Small intestine (tissue), 7 donors: Measurements from ENCODE around the gene CELF1. TPM values are rescaled to one million over a fixed set of nuclear protein-coding genes. Genes with fewer than 3 reads are reported as not detected.

ENCODE experiments used
- DNase-seq, 2 donors: peaks; one replicate each; pipeline versions ENCODE4 v3.0.0 to v3.0.0-alpha.2; 2013
- FAIRE-seq: peaks from 2 replicates; lab custom pipeline; 2012; peaks lifted over from hg19 to GRCh38; lab: Jason Lieb, UNC
- H3K27ac ChIP-seq, 3 donors: one replicate each; pipeline ENCODE4 v1.5.1; 2013; ENCODE audit warnings: low read length in 2 of 3, mild to moderate bottlenecking in 2 of 3, control low read depth in 1 of 3, inconsistent platforms in 1 of 3, low read depth in 1 of 3, moderate library complexity in 1 of 3
- H3K27me3 ChIP-seq, 3 donors: one replicate each; pipeline ENCODE4 v1.6.1; 2013; ENCODE audit warnings: low read length in 3 of 3, inconsistent platforms in 1 of 3; ENCODE audit not compliant: control insufficient read depth in 3 of 3, insufficient read depth in 3 of 3
- H3K36me3 ChIP-seq, 3 donors: one replicate each; pipeline ENCODE4 v1.6.1; 2013; ENCODE audit warnings: low read length in 3 of 3, inconsistent platforms in 1 of 3, low read depth in 1 of 3, mild to moderate bottlenecking in 1 of 3, moderate library complexity in 1 of 3; ENCODE audit not compliant: control insufficient read depth in 3 of 3, insufficient read depth in 2 of 3
- H3K4me1 ChIP-seq, 3 donors: one replicate each; pipeline ENCODE4 v1.6.1; 2013; ENCODE audit warnings: low read length in 2 of 3, inconsistent platforms in 1 of 3, low read depth in 1 of 3, mild to moderate bottlenecking in 1 of 3, moderate library complexity in 1 of 3; ENCODE audit not compliant: control insufficient read depth in 3 of 3, insufficient read depth in 2 of 3
- H3K4me3 ChIP-seq, 3 donors: one replicate each; pipeline ENCODE4 v1.5.1; 2013; ENCODE audit warnings: low read length in 3 of 3, control low read depth in 1 of 3, inconsistent platforms in 1 of 3, low read depth in 1 of 3, mild to moderate bottlenecking in 1 of 3, moderate library complexity in 1 of 3
- H3K9me3 ChIP-seq, 2 donors: one replicate each; pipeline ENCODE4 v1.6.1; 2013; ENCODE audit warnings: low read depth in 1 of 2, low read length in 1 of 2; ENCODE audit not compliant: control insufficient read depth in 2 of 2, insufficient read depth in 1 of 2
- WGBS, 3 donors: extraction: QIAGEN DNeasy Blood & Tissue Kit; methylation state at CpG; one replicate each; pipeline ENCODE4 v1.1.7; 2013; 5-methylcytosine and 5-hydroxymethylcytosine counted together
- polyA plus RNA-seq, 4 donors: library from polyadenylated mRNA; stranded (reverse) in 3 of 4; unstranded in 1 of 4; fragments of 200-250 nt in 3 of 4; fragments of 120-200 nt in 1 of 4; gene quantifications; one replicate each; pipeline versions ENCODE4 v1.2.1 to v1.2.3, GENCODE V29; 2013
- donor health status: healthy with polysubstance abuse.
- donor health status: control.
- donor health status: control.
- donor health status: Bipolar disorder and iron deficiency.
- donor health status: healthy.

Gene CELF1
- polyA plus RNA-seq, 4 donors: 16.5 to 69.5 (median 27.0) TPM

DNA sequence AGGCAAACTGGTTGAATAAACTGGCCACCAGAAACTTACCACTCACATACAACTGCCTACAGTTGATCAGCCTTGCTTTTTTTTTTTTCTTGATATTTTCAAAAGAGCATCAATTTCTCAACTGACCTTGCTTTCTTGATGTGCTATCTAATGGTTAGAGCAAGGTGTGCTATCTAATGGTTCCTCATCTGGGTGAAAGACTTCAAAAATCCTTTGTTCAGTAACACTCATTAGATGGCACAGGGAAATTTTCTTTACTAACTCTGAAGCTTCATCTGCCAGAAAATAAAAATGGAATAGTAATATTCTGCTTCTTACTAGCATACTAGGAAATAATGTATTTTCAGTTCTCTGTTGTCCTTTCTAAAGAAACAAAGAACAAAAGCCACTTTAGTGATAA lies 52.8 kb downstream of the CELF1 start:
- FAIRE-seq: no peak
- Histone ChIP-seq H3K27ac (no peak overlapping the region), H3K36me3 (peaks cover 0 to 8% (median 7%) of the 10 kb centered on the region in 3 donors), H3K9me3 (no peaks in the 10 kb centered on the region), H3K4me3 (no peak overlapping the region), H3K4me1 (peaks cover 0 to 10% (median 4%) of the 10 kb centered on the region in 3 donors), H3K27me3 (no peaks in the 10 kb centered on the region)
- DNase-seq: no peak

DNA sequence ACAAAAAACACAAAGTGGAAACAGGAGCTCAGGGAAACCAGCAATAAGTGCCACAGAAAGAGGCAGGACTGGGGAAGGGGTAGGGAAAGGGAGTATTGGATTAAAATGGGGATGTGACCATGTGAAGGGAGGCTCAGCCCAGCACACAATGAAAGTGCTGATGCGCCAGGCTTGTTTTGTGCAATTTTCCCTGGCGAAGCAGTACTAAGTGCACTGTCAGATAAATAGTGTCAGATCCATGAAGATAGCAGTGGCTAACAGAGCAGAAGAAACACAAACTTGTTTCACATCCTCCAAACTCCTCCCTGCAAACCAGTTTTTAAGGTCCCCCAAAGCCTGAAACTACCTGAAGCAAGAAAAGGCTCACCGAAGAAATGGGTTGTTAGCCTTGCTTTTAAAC lies 53.3 kb downstream of the CELF1 start:
- H3K27me3 ChIP-seq: no peaks in the 10 kb centered on the region
- WGBS, 3 donors: 87 to 98% (median 88%) methylated on average over 3 of the region's 3 CpGs
- no peak for FAIRE-seq
- no peak overlapping the region for H3K4me3 ChIP-seq
- no peaks in the 10 kb centered on the region for H3K9me3 ChIP-seq
- peaks cover 0 to 10% (median 4%) of the 10 kb centered on the region in 3 donors for H3K4me1 ChIP-seq
- peaks cover 0 to 11% (median 8%) of the 10 kb centered on the region in 3 donors for H3K36me3 ChIP-seq
- no peak overlapping the region for H3K27ac ChIP-seq
- no peak for DNase-seq

DNA sequence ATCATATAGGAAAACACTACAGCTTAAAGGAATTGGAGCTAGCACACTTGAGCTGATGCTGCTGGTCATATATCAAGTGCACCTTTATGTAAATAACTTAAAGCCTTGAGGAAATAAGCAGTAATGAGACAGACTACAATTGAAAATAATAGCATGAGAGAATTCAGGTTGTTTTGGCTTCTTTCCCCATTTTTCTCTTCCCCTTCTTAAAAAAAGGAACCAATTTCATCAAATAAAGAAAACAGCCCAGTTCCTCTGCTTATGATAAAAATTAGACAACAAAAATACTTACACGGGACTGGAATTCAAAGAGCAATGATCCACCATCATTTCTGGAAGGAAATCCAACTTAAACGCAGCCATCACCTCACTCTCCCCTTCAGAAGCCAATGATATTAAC lies 53.8 kb downstream of the CELF1 start:
- Histone ChIP-seq H3K36me3 (peaks cover 0 to 10% (median 8%) of the 10 kb centered on the region in 3 donors), H3K4me1 (peaks cover 0 to 10% (median 4%) of the 10 kb centered on the region in 3 donors), H3K9me3 (no peaks in the 10 kb centered on the region), H3K27me3 (no peaks in the 10 kb centered on the region), H3K27ac (no peak overlapping the region), H3K4me3 (no peak overlapping the region)
- WGBS, 3 donors: 57 to 75% (median 73%) methylated on average over 2 of the region's 2 CpGs
- DNase-seq (no peak), FAIRE-seq (no peak)

DNA sequence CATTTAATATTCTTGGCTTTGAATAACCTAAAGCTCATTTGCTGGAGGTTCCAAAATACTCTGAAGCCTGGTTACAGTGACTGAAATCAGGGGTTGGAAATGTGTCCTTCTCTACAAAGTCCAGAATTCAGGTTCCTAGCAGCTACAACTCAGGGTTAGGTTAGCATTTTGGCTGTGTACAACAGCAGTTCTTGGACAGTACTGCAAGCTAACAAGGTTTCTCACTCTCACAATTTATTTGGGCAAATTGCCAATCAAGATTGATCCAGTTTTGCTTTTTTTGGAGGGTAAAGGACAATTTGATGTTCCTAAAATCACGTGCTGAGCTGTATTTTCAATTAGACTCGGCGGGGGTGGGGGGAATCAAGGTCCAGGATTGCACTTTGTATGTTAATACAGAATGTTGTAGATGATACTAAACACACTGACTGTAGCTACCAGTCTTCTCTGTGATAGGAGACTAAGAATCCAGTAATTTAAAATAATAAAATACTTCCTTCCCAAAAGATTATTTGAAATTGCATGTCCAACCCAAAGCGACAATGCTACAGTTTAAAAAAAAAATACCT lies 54.3 kb downstream of the CELF1 start:
- Histone ChIP-seq H3K4me3 (no peak overlapping the region), H3K27ac (no peak overlapping the region)

DNA sequence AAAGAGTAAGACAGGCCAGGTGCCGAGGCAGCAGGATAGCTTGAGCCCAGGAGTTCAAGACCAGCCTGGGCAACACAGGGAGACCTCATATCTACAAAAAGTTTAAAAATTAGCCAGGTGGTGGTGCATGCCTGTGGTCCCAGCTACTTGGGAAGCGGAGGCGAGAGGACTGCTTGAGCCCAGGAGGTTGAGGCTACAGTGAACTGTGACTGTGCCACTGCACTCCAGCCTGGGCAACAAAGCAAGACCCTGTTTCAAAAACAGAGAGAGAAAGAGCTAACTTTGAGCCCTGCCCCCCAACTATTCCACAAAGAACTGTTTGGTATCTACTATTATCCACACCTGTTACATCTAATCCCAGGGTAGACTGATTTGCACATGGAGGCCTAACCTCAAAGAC lies 54.8 kb downstream of the CELF1 start:
- H3K4me1 ChIP-seq: peaks cover 0 to 10% (median 1%) of the 10 kb centered on the region in 3 donors

More for the DNA sequence above, 54.3 kb downstream of the CELF1 start:
- Histone ChIP-seq H3K9me3 (no peaks in the 10 kb centered on the region), H3K27me3 (no peaks in the 10 kb centered on the region), H3K36me3 (peaks cover 0 to 9% (median 8%) of the 10 kb centered on the region in 3 donors), H3K4me1 (peaks cover 0 to 10% (median 1%) of the 10 kb centered on the region in 3 donors)
- no peak for FAIRE-seq
- 36 to 71% (median 57%) methylated on average over 4 of the region's 4 CpGs for WGBS, 3 donors
- DNase-seq: no peak

GRCh38 chr11:47496808-47497207 lies 56.1 kb downstream of the CELF1 start:
- H3K4me3 ChIP-seq: no peak overlapping the region
- peaks cover 0 to 10% (median 1%) of the 10 kb centered on the region in 3 donors for H3K4me1 ChIP-seq
- no peak overlapping the region for H3K27ac ChIP-seq
- no peak for DNase-seq
- H3K36me3 ChIP-seq: peaks cover 2 to 16% (median 10%) of the 10 kb centered on the region in 3 donors
- H3K27me3 ChIP-seq: no peaks in the 10 kb centered on the region
- FAIRE-seq: no peak
- H3K9me3 ChIP-seq: no peaks in the 10 kb centered on the region

More for the DNA sequence above, 54.8 kb downstream of the CELF1 start:
- Histone ChIP-seq H3K36me3 (peaks cover 0 to 9% (median 8%) of the 10 kb centered on the region in 3 donors), H3K4me3 (no peak overlapping the region), H3K27me3 (no peaks in the 10 kb centered on the region), H3K9me3 (no peaks in the 10 kb centered on the region), H3K27ac (no peak overlapping the region)
- 95 to 96% (median 96%) methylated on average over 3 of the region's 3 CpGs for WGBS, 3 donors
- no peak for DNase-seq
- no peak for FAIRE-seq

GRCh38 chr11:47495856-47496217 lies 57.1 kb downstream of the CELF1 start:
- no peak for FAIRE-seq
- peaks cover 0 to 9% (median 1%) of the 10 kb centered on the region in 3 donors for H3K4me1 ChIP-seq
- no peaks in the 10 kb centered on the region for H3K9me3 ChIP-seq
- no peak overlapping the region for H3K4me3 ChIP-seq
- H3K27ac ChIP-seq: no peak overlapping the region
- peaks cover 2 to 17% (median 10%) of the 10 kb centered on the region in 3 donors for H3K36me3 ChIP-seq
- no peaks in the 10 kb centered on the region for H3K27me3 ChIP-seq
- 82 to 100% (median 94%) methylated on average over 1 of the region's 1 CpG for WGBS, 3 donors
- no peak for DNase-seq

DNA sequence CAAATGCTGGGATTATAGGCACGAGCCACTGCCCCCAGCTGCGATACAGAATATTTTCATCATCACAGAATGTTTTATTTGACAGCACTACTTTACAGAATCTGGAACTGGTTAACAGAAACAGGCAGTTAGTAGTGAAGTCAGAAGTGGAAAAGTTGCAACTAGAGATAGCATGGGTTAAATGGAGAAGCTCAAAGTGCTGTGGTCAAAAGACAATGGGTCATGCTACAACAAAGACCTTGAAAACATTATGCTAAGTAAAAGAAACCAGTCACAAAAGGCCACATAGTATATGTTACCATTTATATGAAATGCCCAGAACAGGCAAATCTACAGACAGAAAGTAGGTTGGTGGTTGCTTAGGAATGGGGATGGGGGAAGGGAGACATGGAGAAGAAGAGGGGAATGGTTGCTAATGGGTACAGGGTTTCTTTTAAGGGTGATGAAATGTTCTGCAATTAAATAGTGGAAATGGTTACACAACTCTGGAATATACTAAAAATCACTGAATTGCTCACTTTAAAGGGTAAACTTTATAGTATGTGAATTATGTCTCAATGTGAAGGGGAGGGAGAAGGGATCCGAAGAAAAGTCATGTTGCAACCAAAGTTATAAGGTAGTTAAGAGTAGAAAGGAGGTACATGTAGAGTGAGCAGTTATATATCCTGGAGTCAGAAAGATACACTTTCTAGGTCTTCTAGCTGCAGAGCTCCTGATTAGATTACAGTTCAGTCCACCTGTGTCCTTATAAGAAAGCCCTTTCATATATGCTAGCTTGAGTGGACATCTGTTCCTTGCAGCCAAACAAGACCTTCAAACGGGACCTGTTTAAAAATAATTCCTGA lies 57.7 kb downstream of the CELF1 start:
- 78 to 88% (median 81%) methylated on average over 4 of the region's 4 CpGs for WGBS, 3 donors

More for the DNA sequence above, 57.7 kb downstream of the CELF1 start:
- DNase-seq: no peak
- Histone ChIP-seq H3K4me1 (peaks cover 0 to 5% (median 1%) of the 10 kb centered on the region in 3 donors), H3K27ac (no peak overlapping the region), H3K36me3 (peaks cover 2 to 17% (median 10%) of the 10 kb centered on the region in 3 donors), H3K9me3 (no peaks in the 10 kb centered on the region), H3K4me3 (no peak overlapping the region), H3K27me3 (no peaks in the 10 kb centered on the region)
- no peak for FAIRE-seq
